Measurements from ENCODE around the gene SELENOP.
"Not testable (repeated sequence)": the region's sequence is repeated elsewhere in the genome, so short reads cannot be mapped to it uniquely, and the experiment has no call there.

SELENOP gene

GRCh38 chr5:42811591-42812446 lies at the start of gene SELENOP:
Gene SELENOP, minus strand, starts transcription at chr5:42811892. Its CDS starts 3,539 bp downstream, at chr5:42808353.
- no peak for DNase-seq

GRCh38 chr5:42858687-42859086 lies 47.0 kb upstream of the SELENOP start:
- DNase-seq = no peak

- DNase-seq = no peak
These were observed 46.4 kb upstream of the SELENOP start for GRCh38 chr5:42858031-42858643.

GRCh38 chr5:42855811-42856210 lies 44.1 kb upstream of the SELENOP start:
- no peak for DNase-seq

- no peak for DNase-seq
These were observed 43.7 kb upstream of the SELENOP start for GRCh38 chr5:42855386-42855785.

- DNase-seq = no peak
These were observed 43.1 kb upstream of the SELENOP start for GRCh38 chr5:42854795-42855194.

- no peak for DNase-seq
These were observed 41.1 kb upstream of the SELENOP start for GRCh38 chr5:42852826-42853225.

- no peak for DNase-seq
These were observed 39.8 kb upstream of the SELENOP start for GRCh38 chr5:42851481-42851880.

GRCh38 chr5:42848545-42848944 lies 36.9 kb upstream of the SELENOP start:
- DNase-seq = no peak

GRCh38 chr5:42844408-42844807 lies 32.7 kb upstream of the SELENOP start:
- DNase-seq = not testable (repeated sequence)

GRCh38 chr5:42843675-42844292 lies 32.1 kb upstream of the SELENOP start:
- DNase-seq = no peak

GRCh38 chr5:42842921-42843641 lies 31.4 kb upstream of the SELENOP start:
- no peak for DNase-seq

GRCh38 chr5:42840842-42841567 lies 29.3 kb upstream of the SELENOP start:
- no peak for DNase-seq

- DNase-seq = no peak
These were observed 28.6 kb upstream of the SELENOP start for GRCh38 chr5:42840269-42840668.

- DNase-seq = no peak
These were observed 27.5 kb upstream of the SELENOP start for GRCh38 chr5:42839196-42839595.

GRCh38 chr5:42837601-42838000 lies 25.9 kb upstream of the SELENOP start:
- no peak for DNase-seq

- DNase-seq = no peak
These were observed 24.5 kb upstream of the SELENOP start for GRCh38 chr5:42836070-42836769.

GRCh38 chr5:42832060-42832459 lies 20.4 kb upstream of the SELENOP start:
- no peak for DNase-seq

GRCh38 chr5:42830924-42831323 lies 19.2 kb upstream of the SELENOP start:
- no peak for DNase-seq

- no peak for DNase-seq
These were observed 17.0 kb upstream of the SELENOP start for GRCh38 chr5:42828671-42829070.

GRCh38 chr5:42826757-42827515 lies 15.2 kb upstream of the SELENOP start:
- DNase-seq = no peak
